SH-SY5Y (cell line): Measurements from ENCODE around the gene TMEM37.

Source experiments
- GATA2 ChIP-seq: IDR thresholded peaks from 2 replicates; pipeline ENCODE4 v1.6.1; 2011; ENCODE audit warnings: mild to moderate bottlenecking, low read depth, low read length
- GATA3 ChIP-seq: IDR thresholded peaks from 2 replicates; pipeline ENCODE4 v1.6.1; 2011; ENCODE audit warnings: low read depth, mild to moderate bottlenecking, low read length, moderate library complexity

- TF ChIP-seq GATA2 (no peak), GATA3 (no peak)
Observed at GRCh38 chr2:119439574-119440500, 8.2 kb downstream of the TMEM37 start.
